B cell (primary cell): Measurements from ENCODE around the gene ZNF181. TPM values are rescaled to one million over a fixed set of nuclear protein-coding genes. Genes with fewer than 3 reads are reported as not detected.

Source experiments
- ATAC-seq: fragments of 200-7000 bp; cut with Tn5 transposase; one replicate; pipeline ENCODE4 v1.10.0; 2021; ENCODE audit warnings: low read depth, mild to moderate bottlenecking, moderate number of reproducible peaks, moderate library complexity
- CTCF ChIA-PET: fragments of 350-600 bp; sonication (Branson Sonifier 250); formaldehyde crosslinking; loops from one replicate; lab custom pipeline; 2021; ENCODE audit warnings: antibody characterized with exemption, inconsistent platforms; lab: Charles Lee
- POLR2A ChIA-PET: fragments of 350-600 bp; sonication (Branson Sonifier 250); formaldehyde crosslinking; loops from one replicate; lab custom pipeline; 2021; ENCODE audit warnings: antibody characterized with exemption; lab: Charles Lee
- DNase-seq: peaks from one replicate; pipeline ENCODE4 v3.0.0; 2013
- H2AFZ ChIP-seq: 2 replicates; pipeline ENCODE4 v1.6.1; 2012; ENCODE audit warnings: mild to moderate bottlenecking, low read depth, low read length; ENCODE audit not compliant: insufficient read depth, poor library complexity, severe bottlenecking
- H3K27ac ChIP-seq, 2 donors: 1 replicate in 1 of 2; 2 replicates in 1 of 2; pipeline ENCODE4 v1.5.1; 2012 to 2013; ENCODE audit warnings: low read length in 2 of 2, mild to moderate bottlenecking in 2 of 2, moderate library complexity in 1 of 2
- H3K27me3 ChIP-seq, 4 experiments: fragments of 200-600 bp in 1 of 4; sonication (generic) in 1 of 4; replicated peaks in 1 of 4; 1 replicate in 2 of 4; 2 replicates in 2 of 4; pipeline versions ENCODE4 v1.6.1 to v1.7.0; 2013 to 2016; ENCODE audit warnings: low read length in 3 of 4, mild to moderate bottlenecking in 2 of 4, mixed read lengths in 1 of 4, moderate library complexity in 1 of 4; ENCODE audit not compliant: insufficient read depth in 4 of 4, control insufficient read depth in 3 of 4; ENCODE audit errors: control extremely low read depth in 1 of 4
- H3K36me3 ChIP-seq, 2 experiments: replicated peaks in 1 of 2; 1 replicate in 1 of 2; 2 replicates in 1 of 2; pipeline versions ENCODE4 v1.6.1 to v1.7.1; 2013; ENCODE audit warnings: low read length in 1 of 2; ENCODE audit not compliant: insufficient read depth in 2 of 2, control insufficient read depth in 1 of 2; ENCODE audit errors: control extremely low read depth in 1 of 2, extremely low read depth in 1 of 2
- H3K4me1 ChIP-seq, 2 donors: fragments of 200-600 bp in 1 of 2; sonication (generic) in 1 of 2; 1 replicate in 1 of 2; 2 replicates in 1 of 2; pipeline versions ENCODE4 v1.5.1 to v1.6.1; 2013 to 2017; ENCODE audit warnings: low read length in 2 of 2; ENCODE audit not compliant: control insufficient read depth in 2 of 2, insufficient read depth in 2 of 2
- H3K4me2 ChIP-seq: replicated peaks from 2 replicates; pipeline ENCODE3; 2012; ENCODE audit warnings: mild to moderate bottlenecking, low read depth, low read length; ENCODE audit not compliant: poor library complexity, severe bottlenecking
- H3K4me3 ChIP-seq, 5 experiments: fragments of 200-600 bp in 1 of 5; sonication (generic) in 1 of 5; 1 replicate in 3 of 5; 2 replicates in 2 of 5; pipeline versions ENCODE4 v1.5.1 to v1.7.0; 2011 to 2016; ENCODE audit warnings: low read length in 4 of 5, mild to moderate bottlenecking in 4 of 5, low read depth in 2 of 5, control low read depth in 1 of 5, moderate library complexity in 1 of 5; ENCODE audit not compliant: insufficient read depth in 1 of 5; ENCODE audit errors: control extremely low read depth in 1 of 5, extremely low read depth in 1 of 5
- H3K79me2 ChIP-seq: fragments of 200-600 bp; sonication (generic); one replicate; pipeline ENCODE4 v1.6.0; 2016; ENCODE audit warnings: low read length; ENCODE audit not compliant: control insufficient read depth, insufficient read depth
- H3K9ac ChIP-seq: fragments of 200-600 bp; sonication (generic); 2 replicates; pipeline ENCODE4 v1.6.1; 2017; ENCODE audit warnings: mild to moderate bottlenecking, low read length, moderate library complexity
- H3K9me3 ChIP-seq, 3 donors: one replicate each; pipeline versions ENCODE4 v1.6.1 to v1.7.1; 2013; ENCODE audit warnings: low read length in 2 of 3; ENCODE audit not compliant: control insufficient read depth in 2 of 3, insufficient read depth in 1 of 3; ENCODE audit errors: control extremely low read depth in 1 of 3
- H4K20me1 ChIP-seq: 2 replicates; pipeline ENCODE4 v1.6.0; 2012; ENCODE audit warnings: mild to moderate bottlenecking, low read length; ENCODE audit not compliant: insufficient read depth, control insufficient read depth, poor library complexity, severe bottlenecking
- H3K27ac Mint-ChIP-seq: one replicate; pipeline ENCODE4 v1.8.0; 2021; ENCODE audit warnings: mixed read lengths
- H3K27me3 Mint-ChIP-seq: one replicate; pipeline ENCODE4 v1.8.0; 2021; ENCODE audit warnings: mixed read lengths
- H3K4me1 Mint-ChIP-seq: one replicate; pipeline ENCODE4 v1.8.0; 2021; ENCODE audit warnings: mixed read lengths
- H3K4me3 Mint-ChIP-seq: one replicate; pipeline ENCODE4 v1.8.0; 2021; ENCODE audit warnings: mixed read lengths
- H3K9me3 Mint-ChIP-seq: one replicate; pipeline ENCODE4 v1.8.0; 2022; ENCODE audit warnings: mixed read lengths; ENCODE audit not compliant: insufficient read depth
- CTCF ChIP-seq: fragments of 200-600 bp; IDR thresholded peaks from one replicate; pipeline ENCODE4 v1.8.0; 2022; ENCODE audit warnings: antibody characterized with exemption, mild to moderate bottlenecking
- EZH2 ChIP-seq: IDR thresholded peaks from 2 replicates; pipeline ENCODE4 v1.6.1; 2012; ENCODE audit warnings: borderline replicate concordance, low read depth, mild to moderate bottlenecking, moderate library complexity, low read length; ENCODE audit not compliant: insufficient read depth, poor library complexity, severe bottlenecking
- WGBS: methylation state at CpG from one replicate; pipeline ENCODE4 v1.1.5; 2013; ENCODE audit warnings: missing lambda C conversion rate; ENCODE audit not compliant: insufficient coverage; 5-methylcytosine and 5-hydroxymethylcytosine counted together
- intact Hi-C: fragments of 100-400 bp; cut with micrococcal nuclease; formaldehyde crosslinking; loops from one replicate; pipeline ENCODE4 v1.10.0; 2022
- polyA plus RNA-seq: library from polyadenylated mRNA; depleted of rRNA; stranded (reverse); fragments of >200 nt; gene quantifications from 2 replicates; pipeline ENCODE4 v1.2.3, GENCODE V29; 2012
- total RNA-seq, 2 donors: library from RNA; stranded (reverse); fragments of 120-200 nt in 1 of 2; gene quantifications; 1 replicate in 1 of 2; 2 replicates in 1 of 2; pipeline versions ENCODE4 v1.2.3 to v1.2.4, GENCODE V29; 2013 to 2022

ZNF181 gene
- total and polyA plus RNA-seq, 2 donors (not counting 1 experiment from before 2014, with no cell fraction given), result 11.7 to 13.8 TPM

GRCh38 chr19:34786236-34786635 lies 52.2 kb downstream of the ZNF181 start:
- H3K27me3 ChIP-seq, result peaks cover 0 to 3% (median 0%) of the 10 kb centered on the region in 4 experiments
- H3K9ac ChIP-seq, result no peak overlapping the region
- Mint-ChIP-seq H3K4me3 (no peak overlapping the region), H3K9me3 (no peaks in the 10 kb centered on the region), H3K27me3 (peaks cover 4% of the 10 kb centered on the region), H3K4me1 (no peaks in the 10 kb centered on the region), H3K27ac (no peak overlapping the region)
- intact Hi-C loops, result no loop called here
- ATAC-seq, result no peak
- H4K20me1 ChIP-seq, result no peaks in the 10 kb centered on the region
- H3K4me3 ChIP-seq, result no peak overlapping the region
- H3K79me2 ChIP-seq, result no peaks in the 10 kb centered on the region
- ChIA-PET CTCF (no interaction called here), POLR2A (no interaction called here)
- WGBS, result 87% methylated on average over 4 of the region's 5 CpGs
- no peak overlapping the region for H3K4me2 ChIP-seq
- peaks cover 0 to 3% (median 0%) of the 10 kb centered on the region in 3 donors for H3K9me3 ChIP-seq
- no peaks in the 10 kb centered on the region for H3K36me3 ChIP-seq
- H3K27ac ChIP-seq, result no peak overlapping the region
- H2AFZ ChIP-seq, result no peak overlapping the region
- no peak for DNase-seq
- TF ChIP-seq CTCF (no peak), EZH2 (no peak)
- no peaks in the 10 kb centered on the region for H3K4me1 ChIP-seq

GRCh38 chr19:34787059-34787824 lies 53.2 kb downstream of the ZNF181 start:
- H3K9me3 ChIP-seq, result peaks cover 0 to 3% (median 0%) of the 10 kb centered on the region in 3 donors
- TF ChIP-seq EZH2 (no peak), CTCF (no peak)
- ChIA-PET CTCF (no interaction called here), POLR2A (no interaction called here)
- no peak overlapping the region for H3K4me3 Mint-ChIP-seq
- peaks cover 4% of the 10 kb centered on the region for H3K27me3 Mint-ChIP-seq
- no peak overlapping the region for H2AFZ ChIP-seq
- H3K36me3 ChIP-seq, result no peaks in the 10 kb centered on the region
- 86% methylated on average over 1 of the region's 3 CpGs for WGBS
- H3K9ac ChIP-seq, result no peak overlapping the region
- no peaks in the 10 kb centered on the region for H3K9me3 Mint-ChIP-seq
- no peaks in the 10 kb centered on the region for H3K4me1 ChIP-seq
- no peak overlapping the region for H3K4me3 ChIP-seq
- no peak overlapping the region for H3K27ac ChIP-seq
- ATAC-seq (no peak), DNase-seq (no peak)
- no peaks in the 10 kb centered on the region for H4K20me1 ChIP-seq
- no peak overlapping the region for H3K4me2 ChIP-seq
- no peaks in the 10 kb centered on the region for H3K79me2 ChIP-seq
- no peaks in the 10 kb centered on the region for H3K4me1 Mint-ChIP-seq
- H3K27me3 ChIP-seq, result no peaks in the 10 kb centered on the region
- no peak overlapping the region for H3K27ac Mint-ChIP-seq
- intact Hi-C loops, result no loop called here
